Measurements from ENCODE around the gene SPPL3. TPM values are rescaled to one million over a fixed set of nuclear protein-coding genes. Genes with fewer than 3 reads are reported as not detected.

The SPPL3 gene
- polyA plus RNA-seq, 1 of the 3 experiments (the other 2 are of a cell fraction) = 18.8 TPM

DNA sequence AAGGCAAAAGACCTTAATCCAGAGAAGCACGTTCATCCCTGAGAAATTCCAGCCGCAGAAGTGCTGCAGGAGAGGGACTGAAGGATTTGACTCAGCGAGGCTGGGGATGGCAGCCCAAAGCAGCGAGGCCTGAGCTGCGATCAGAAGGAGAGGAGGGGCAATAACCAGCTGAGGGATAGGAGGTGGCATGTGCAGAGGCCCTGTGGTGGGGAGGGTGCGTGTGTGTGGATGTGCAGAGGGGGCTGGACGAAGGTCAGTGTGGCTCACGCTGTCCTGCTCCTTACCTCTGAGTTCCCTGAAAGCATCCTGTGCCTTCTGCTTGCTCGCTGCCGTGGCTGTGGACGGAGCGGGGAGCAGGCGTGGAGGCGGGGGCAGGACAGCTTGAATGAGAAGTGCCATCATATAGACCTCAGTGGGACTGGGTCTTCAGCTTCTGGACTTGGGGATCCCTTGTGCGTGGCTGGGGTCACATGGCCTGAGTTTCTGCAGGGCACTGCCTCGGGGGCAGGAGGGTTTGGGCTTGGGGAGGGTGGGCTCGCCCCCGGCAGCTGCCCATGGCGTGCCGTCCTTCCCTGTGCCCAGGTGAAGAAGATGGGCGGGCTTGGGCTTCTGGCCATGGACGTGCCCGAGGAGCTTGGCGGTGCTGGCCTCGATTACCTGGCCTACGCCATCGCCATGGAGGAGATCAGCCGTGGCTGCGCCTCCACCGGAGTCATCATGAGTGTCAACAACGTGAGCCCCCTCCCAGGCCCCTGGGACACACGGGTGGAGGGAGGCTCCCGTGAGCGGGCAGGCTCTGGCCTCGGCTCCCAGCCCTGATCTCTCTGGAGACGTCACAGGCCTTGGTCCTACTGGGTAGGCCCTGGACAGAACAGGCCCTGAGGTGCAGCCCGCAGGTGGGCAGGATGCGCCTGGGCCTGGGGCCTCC lies 167.5 kb downstream of the SPPL3 start:
- Histone ChIP-seq H2AFZ (ENCODE audit: low read depth) (no peak overlapping the region), H3K36me3 (replicated peaks in 1 of 2; ENCODE audit: control insufficient read depth in 1 of 2, insufficient read depth in 2 of 2, low read length in 1 of 2) (no peaks in the 10 kb centered on the region), H3K4me2 (no peak overlapping the region), H3K79me2 (ENCODE audit: insufficient read depth) (no peaks in the 10 kb centered on the region), H3K4me3 (ENCODE audit: low read depth in 2 of 2, low read length in 1 of 2) (no peak overlapping the region), H3K9ac (no peak overlapping the region), H3K4me1 (ENCODE audit: control insufficient read depth in 1 of 2, insufficient read depth in 2 of 2, low read depth in 1 of 2, low read length in 1 of 2) (no peaks in the 10 kb centered on the region), H3K9me3 (no peaks in the 10 kb centered on the region), H3K27ac (ENCODE audit: low read depth in 2 of 2, low read length in 1 of 2) (no peak overlapping the region), H3F3A (replicated peaks; ENCODE audit: insufficient read depth) (no peaks in the 10 kb centered on the region), H3K9me2 (no peaks in the 10 kb centered on the region), H3K27me3 (ENCODE audit: insufficient read depth) (no peaks in the 10 kb centered on the region), H4K20me1 (ENCODE audit: insufficient read depth) (no peaks in the 10 kb centered on the region)
- TF ChIP-seq, protein P1, sequence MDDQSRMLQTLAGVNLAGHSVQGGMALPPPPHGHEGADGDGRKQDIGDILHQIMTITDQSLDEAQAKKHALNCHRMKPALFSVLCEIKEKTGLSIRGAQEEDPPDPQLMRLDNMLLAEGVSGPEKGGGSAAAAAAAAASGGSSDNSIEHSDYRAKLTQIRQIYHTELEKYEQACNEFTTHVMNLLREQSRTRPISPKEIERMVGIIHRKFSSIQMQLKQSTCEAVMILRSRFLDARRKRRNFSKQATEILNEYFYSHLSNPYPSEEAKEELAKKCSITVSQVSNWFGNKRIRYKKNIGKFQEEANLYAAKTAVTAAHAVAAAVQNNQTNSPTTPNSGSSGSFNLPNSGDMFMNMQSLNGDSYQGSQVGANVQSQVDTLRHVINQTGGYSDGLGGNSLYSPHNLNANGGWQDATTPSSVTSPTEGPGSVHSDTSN (IDR thresholded peaks at IDR 0.05) = no peak
- TF ChIP-seq TAF1 (IDR thresholded peaks at IDR 0.05; ENCODE audit: borderline replicate concordance, low read depth, low read length) (no peak), FOXM1 (IDR thresholded peaks at IDR 0.05; ENCODE audit: low read depth) (no peak)
- 92% methylated on average over 32 of the region's 38 CpGs for WGBS (ENCODE audit: low lambda C conversion rate)
- ChIA-PET POLR2A (no interaction called here), CTCF (interaction anchor here (1.1 kb wide), 1 partner anchor 44 kb away, joined by 3 read pairs; no protein-coding TSS in a partner anchor)
- DNase-seq = no peak

GRCh38 chr12:120735181-120735580 lies 169.0 kb downstream of the SPPL3 start:
- H4K20me1 ChIP-seq (ENCODE audit: insufficient read depth) = no peaks in the 10 kb centered on the region
- POLR2A ChIA-PET = no interaction called here
- no peaks in the 10 kb centered on the region for H3F3A ChIP-seq (replicated peaks; ENCODE audit: insufficient read depth)
- no peak for DNase-seq
- no peak overlapping the region for H3K4me2 ChIP-seq
- 99% methylated on average over 3 of the region's 3 CpGs for WGBS (ENCODE audit: low lambda C conversion rate)
- no peaks in the 10 kb centered on the region for H3K36me3 ChIP-seq (replicated peaks in 1 of 2; ENCODE audit: control insufficient read depth in 1 of 2, insufficient read depth in 2 of 2, low read length in 1 of 2)
- H3K79me2 ChIP-seq (ENCODE audit: insufficient read depth) = no peaks in the 10 kb centered on the region
- no peaks in the 10 kb centered on the region for H3K9me2 ChIP-seq
- no peak overlapping the region for H3K9ac ChIP-seq
- no peaks in the 10 kb centered on the region for H3K9me3 ChIP-seq
- H3K27me3 ChIP-seq (ENCODE audit: insufficient read depth) = no peaks in the 10 kb centered on the region
- no peak overlapping the region for H2AFZ ChIP-seq (ENCODE audit: low read depth)
- H3K27ac ChIP-seq (ENCODE audit: low read depth in 2 of 2, low read length in 1 of 2) = no peak overlapping the region
- CTCF ChIA-PET = no interaction called here
- no peak overlapping the region for H3K4me3 ChIP-seq (ENCODE audit: low read depth in 2 of 2, low read length in 1 of 2)
- no peaks in the 10 kb centered on the region for H3K4me1 ChIP-seq (ENCODE audit: control insufficient read depth in 1 of 2, insufficient read depth in 2 of 2, low read depth in 1 of 2, low read length in 1 of 2)
- TF ChIP-seq JUND (IDR thresholded peaks at IDR 0.05) (no peak), SMC3 (IDR thresholded peaks at IDR 0.05; ENCODE audit: low read depth, low read length) (no peak), NFIC (IDR thresholded peaks at IDR 0.05; ENCODE audit: borderline replicate concordance) (no peak), TEAD4 (IDR thresholded peaks at IDR 0.05; ENCODE audit: borderline replicate concordance, insufficient read depth) (no peak), TAF1 (IDR thresholded peaks at IDR 0.05; ENCODE audit: borderline replicate concordance, low read depth, low read length) (no peak), MXI1 (IDR thresholded peaks at IDR 0.05; ENCODE audit: low read depth, low read length) (no peak), CHD2 (IDR thresholded peaks at IDR 0.05; ENCODE audit: low read length, partially characterized antibody) (no peak), GABPA (IDR thresholded peaks at IDR 0.05; ENCODE audit: low read depth) (no peak), IRF3 (IDR thresholded peaks at IDR 0.05; ENCODE audit: low read depth, low read length) (no peak), MAX (IDR thresholded peaks at IDR 0.05; ENCODE audit: low read depth) (no peak), CTCF (IDR thresholded peaks at IDR 0.05) (no peak), MEF2A (IDR thresholded peaks at IDR 0.05; ENCODE audit: borderline replicate concordance, low read depth) (no peak), EP300 (IDR thresholded peaks at IDR 0.05; ENCODE audit: borderline replicate concordance in 1 of 2, low read depth in 1 of 2, low read length in 1 of 2) (no peak), FOXM1 (IDR thresholded peaks at IDR 0.05; ENCODE audit: low read depth) (no peak)
- TF ChIP-seq, protein P2, sequence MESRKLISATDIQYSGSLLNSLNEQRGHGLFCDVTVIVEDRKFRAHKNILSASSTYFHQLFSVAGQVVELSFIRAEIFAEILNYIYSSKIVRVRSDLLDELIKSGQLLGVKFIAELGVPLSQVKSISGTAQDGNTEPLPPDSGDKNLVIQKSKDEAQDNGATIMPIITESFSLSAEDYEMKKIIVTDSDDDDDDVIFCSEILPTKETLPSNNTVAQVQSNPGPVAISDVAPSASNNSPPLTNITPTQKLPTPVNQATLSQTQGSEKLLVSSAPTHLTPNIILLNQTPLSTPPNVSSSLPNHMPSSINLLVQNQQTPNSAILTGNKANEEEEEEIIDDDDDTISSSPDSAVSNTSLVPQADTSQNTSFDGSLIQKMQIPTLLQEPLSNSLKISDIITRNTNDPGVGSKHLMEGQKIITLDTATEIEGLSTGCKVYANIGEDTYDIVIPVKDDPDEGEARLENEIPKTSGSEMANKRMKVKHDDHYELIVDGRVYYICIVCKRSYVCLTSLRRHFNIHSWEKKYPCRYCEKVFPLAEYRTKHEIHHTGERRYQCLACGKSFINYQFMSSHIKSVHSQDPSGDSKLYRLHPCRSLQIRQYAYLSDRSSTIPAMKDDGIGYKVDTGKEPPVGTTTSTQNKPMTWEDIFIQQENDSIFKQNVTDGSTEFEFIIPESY (IDR thresholded peaks at IDR 0.05; ENCODE audit: borderline replicate concordance, low read depth) = no peak
- TF ChIP-seq, protein P3, sequence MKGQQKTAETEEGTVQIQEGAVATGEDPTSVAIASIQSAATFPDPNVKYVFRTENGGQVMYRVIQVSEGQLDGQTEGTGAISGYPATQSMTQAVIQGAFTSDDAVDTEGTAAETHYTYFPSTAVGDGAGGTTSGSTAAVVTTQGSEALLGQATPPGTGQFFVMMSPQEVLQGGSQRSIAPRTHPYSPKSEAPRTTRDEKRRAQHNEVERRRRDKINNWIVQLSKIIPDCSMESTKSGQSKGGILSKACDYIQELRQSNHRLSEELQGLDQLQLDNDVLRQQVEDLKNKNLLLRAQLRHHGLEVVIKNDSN (IDR thresholded peaks at IDR 0.05; ENCODE audit: borderline replicate concordance, low read depth) = no peak
